Stimulated activated CD4-positive, alpha-beta T cell treated with anti-CD3 and anti-CD28 coated beads, Interleukin-15, amount 100 ng/mL, for 24 hours (primary cell): ENCODE measurements around the gene PLD6.

Experiments used
- DNase-seq: peaks from one replicate; pipeline ENCODE4 v3.0.0-alpha.2; 2020

Gene PLD6

DNA sequence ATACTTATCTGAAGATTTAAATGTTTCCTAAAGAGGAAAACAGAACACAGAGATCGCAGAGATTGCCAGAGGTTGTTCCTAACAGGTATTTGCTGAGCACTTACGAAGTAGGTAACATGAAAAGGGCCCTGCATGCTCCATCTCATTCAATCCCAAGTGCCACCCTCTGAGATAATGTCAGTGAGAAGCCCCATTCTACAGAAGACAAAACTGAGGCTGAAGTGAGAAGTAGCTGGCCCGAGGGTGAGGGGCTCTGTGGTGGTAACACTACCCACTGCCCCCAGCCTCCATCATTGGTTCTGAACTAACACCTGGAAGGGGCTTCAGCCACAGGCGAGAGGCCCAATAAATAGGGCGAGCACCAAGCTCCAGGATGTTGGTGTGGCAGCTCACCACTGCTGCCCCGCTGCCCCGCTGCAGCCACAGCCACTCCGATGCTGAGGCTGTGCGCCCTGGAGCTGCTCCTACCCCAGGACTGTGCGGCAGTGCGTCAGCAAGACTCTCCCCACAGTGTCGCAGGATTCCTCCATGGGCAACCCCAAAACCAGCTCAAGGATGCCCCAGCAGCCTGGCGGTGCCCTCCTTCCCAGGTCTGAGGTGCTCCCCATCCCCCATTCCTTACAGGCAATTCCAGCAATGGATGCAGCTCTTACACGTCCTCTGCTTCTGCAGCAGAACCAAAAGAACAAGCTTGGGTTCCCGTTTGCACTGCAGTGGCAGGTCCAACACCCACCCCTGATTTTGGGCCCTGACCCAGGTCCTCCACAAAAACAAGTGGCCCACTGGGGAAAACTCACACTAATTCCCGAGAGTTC lies 20.5 kb upstream of the PLD6 start:
- DNase-seq = no peak

- DNase-seq = no peak
Observed at GRCh38 chr17:17225901-17226300, 19.8 kb upstream of the PLD6 start.

- no peak for DNase-seq
Observed at GRCh38 chr17:17224137-17224536, 18.0 kb upstream of the PLD6 start.

- DNase-seq = no peak
Observed at GRCh38 chr17:17223736-17224135, 17.6 kb upstream of the PLD6 start.

DNA sequence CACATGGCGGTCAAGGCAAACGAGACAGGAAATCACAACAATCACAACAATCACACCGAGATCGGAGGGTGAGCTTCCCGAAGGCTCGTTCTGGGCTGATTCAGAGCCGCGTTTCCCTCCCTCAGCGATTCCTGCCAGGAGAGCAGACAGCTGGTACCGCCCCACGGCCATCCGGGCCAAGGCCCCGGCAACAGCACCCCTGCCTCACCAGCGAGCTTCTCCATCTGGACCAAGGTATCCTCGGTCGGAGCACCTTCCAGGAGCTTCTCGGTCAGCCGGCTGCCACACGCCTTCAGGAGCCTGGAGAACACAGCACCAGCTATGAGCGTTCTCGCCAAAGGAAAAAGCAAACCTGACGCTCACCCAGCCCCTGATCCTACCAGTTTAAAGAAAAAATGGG lies 15.2 kb upstream of the PLD6 start:
- DNase-seq = no peak

DNA sequence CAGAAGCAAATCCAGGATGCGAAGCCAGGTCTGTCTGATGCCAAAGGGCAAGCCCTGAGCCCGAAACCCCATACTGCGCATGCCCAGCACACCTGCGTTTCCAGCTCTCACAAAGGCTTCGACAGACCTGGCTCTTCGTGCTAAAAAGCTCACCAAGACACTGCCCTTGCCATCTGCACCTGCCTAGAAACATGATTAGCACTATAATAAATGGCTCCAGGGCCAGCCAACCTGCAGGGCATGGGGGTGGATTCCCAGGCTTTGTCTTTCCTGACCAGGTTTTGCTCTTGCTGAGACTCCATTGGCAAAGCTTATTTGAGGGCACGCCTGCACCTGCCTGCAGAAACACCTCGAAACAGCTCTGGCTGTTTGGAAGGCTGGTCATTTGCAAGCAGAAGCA lies 14.4 kb upstream of the PLD6 start:
- DNase-seq = no peak

DNA sequence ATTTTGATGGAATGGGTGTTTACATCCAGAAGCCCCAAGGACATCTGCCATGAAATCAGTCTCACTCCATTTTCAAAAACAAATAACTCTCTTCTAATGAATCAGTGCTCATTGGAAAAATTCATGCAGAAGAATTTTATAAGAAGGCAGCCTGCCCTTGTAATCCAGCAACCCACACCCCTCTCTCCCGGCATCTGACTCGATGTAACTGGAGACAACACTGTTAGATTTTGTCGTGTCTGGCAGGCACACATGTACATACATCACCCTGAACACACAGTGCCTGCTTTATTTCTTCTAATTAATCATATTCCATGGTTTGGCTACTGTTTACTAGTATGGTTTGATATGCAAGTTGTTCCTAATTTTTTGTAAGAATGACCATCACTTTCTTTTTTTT lies 11.9 kb upstream of the PLD6 start:
- no peak for DNase-seq

GRCh38 chr17:17216776-17217175 lies 10.6 kb upstream of the PLD6 start:
- DNase-seq = no peak

GRCh38 chr17:17216236-17216635 lies 10.1 kb upstream of the PLD6 start:
- no peak for DNase-seq

DNA sequence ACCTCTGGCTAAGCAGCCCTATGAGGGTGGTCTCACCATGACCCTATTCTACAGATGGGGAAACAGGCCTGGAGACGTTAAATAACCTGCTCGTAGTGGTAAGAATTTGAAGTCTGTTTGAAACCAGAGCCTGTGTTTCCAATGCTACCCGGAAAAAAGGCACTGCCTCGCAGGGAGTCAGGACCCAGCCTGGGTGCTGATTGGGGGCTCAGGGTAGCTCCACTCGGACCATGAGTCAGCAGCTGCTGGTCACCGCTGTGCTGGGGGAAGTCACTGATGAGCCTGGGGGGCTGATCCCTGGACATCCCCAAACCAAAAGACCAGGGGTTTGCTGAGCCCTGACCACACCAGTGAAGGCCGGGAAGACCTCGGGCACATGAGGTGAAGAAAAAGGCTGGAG lies 9.4 kb upstream of the PLD6 start:
- no peak for DNase-seq

- no peak for DNase-seq
Observed at GRCh38 chr17:17214646-17215436, 8.7 kb upstream of the PLD6 start.

- no peak for DNase-seq
Observed at GRCh38 chr17:17213775-17214174, 7.6 kb upstream of the PLD6 start.

DNA sequence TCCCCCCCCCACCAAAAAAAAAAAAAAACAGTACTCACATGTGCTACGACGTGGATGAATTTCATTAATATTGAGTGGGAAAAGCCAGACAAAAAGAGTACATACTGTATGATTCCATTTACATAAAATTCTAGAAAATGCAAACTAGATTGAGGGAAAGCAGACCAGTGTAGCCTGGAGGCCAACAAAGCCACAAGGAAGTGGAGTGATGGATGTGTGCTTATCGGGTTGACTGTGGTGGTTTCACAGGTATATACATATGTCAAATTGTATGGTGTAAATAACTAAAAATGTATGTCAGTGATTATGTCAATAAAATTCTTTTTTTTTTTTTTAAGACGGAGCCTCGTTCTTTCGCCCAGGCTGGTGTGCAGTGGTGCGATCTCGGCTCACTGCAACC lies 1.9 kb upstream of the PLD6 start:
- DNase-seq = no peak

DNA sequence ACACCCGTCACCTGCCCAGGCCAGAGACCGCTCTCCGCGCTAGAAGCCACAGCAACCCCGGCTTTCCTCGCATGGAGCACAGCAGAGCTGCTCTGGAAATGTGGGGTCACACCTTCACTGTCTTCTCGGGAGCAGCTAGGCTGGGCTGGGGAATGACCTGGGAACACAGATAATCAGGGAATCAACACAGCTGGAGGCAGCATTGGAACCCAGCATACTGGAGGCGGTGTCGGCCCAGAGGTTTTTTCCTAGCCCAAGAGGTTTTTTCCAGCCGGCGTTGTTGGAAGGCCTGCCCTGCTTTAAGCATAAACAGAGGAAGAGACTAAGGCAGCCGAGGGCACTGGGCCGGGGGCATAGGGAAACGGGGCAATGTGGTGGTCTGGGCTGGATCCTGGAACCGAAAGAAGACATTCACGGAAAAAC lies 791 bp upstream of the PLD6 start:
- DNase-seq = no peak

GRCh38 chr17:17205368-17206123 lies 587 bp downstream of the PLD6 start:
- peak; percentile 78 for DNase-seq

GRCh38 chr17:17204635-17205231 lies 1.4 kb downstream of the PLD6 start:
- no peak for DNase-seq

DNA sequence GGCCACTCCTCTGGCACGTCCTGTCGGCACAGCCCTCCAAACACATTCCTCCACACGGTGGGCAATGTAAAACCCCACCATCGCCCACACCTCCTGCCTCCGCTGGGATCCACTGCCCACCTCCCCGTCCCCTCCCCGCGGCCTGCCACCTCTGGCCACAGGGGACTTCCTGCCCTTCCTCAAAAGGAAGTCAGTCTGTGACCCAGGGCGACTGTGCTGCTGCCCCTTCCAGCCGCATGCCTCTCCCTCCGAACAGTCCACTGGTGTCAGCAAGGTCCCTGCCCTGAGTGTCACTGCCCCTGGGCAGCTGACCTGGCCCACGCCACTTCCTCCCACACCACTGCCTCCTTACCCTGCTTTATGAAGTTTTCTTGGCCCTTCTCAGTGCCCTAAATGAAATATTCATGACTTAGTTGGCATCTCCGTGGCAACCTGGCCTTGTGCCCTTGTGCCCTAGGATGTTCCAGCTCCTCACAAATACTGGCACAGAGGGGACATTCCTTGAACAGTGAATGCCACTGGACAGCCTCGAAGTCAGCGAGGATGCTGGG lies 2.0 kb downstream of the PLD6 start:
- no peak for DNase-seq

GRCh38 chr17:17203173-17203730 lies 2.9 kb downstream of the PLD6 start:
- DNase-seq = no peak

GRCh38 chr17:17201907-17202306 lies 4.2 kb downstream of the PLD6 start:
- no peak for DNase-seq

GRCh38 chr17:17201271-17201670 lies 4.9 kb downstream of the PLD6 start:
- no peak for DNase-seq

DNA sequence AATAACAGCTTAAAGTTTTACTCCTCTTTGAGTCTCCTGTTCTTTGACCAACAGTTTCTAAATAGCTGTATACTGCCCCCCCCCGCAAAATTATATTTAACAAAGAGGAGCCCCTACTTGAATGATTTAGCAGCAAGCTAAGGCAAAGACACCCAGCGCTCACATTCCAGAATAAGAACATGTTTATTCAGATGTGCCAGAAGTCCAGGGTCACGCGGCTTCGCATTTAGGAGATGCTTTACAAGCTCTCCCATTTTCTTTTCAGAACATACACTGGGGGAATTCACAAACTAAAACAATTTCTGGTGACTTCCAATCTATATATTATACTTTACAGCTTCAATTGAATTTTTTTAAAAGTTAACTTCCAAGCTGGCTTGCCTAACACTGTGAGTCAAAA lies 5.3 kb downstream of the PLD6 start:
- DNase-seq = no peak

DNA sequence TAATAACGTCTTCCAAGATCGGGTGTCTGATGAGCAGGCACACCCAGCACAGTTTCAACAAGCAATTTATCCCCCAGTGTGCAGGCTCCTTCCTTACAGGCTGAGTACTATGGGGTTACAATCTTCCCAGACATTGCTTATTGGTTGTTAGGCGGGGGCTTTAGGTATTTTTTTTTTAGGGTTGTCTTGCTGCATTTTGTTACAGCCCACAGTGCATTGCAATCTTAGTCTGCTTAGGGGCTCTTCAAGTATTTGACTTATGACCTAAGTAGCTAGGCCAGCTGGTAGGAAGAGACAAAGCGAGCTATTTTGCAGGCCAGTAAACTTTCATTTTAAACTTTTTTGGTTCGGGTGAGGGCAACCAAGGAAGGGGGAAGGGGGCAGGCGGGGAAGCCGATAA lies 5.8 kb downstream of the PLD6 start:
- no peak for DNase-seq

- DNase-seq = no peak
Observed at GRCh38 chr17:17198281-17198680, 7.9 kb downstream of the PLD6 start.
